BE2C (cell line): ENCODE results near the gene TRIM52.

ENCODE experiments used
- DNase-seq: peaks from one replicate; pipeline ENCODE4 v3.0.0-alpha.2; 2020
- H3K27me3 ChIP-seq: fragments of 250-450 bp; sonication (Bioruptor Pico); 2 replicates; pipeline ENCODE4 v1.5.1; 2020; ENCODE audit warnings: mild to moderate bottlenecking
- H3K36me3 ChIP-seq: fragments of 250-450 bp; sonication (Bioruptor Pico); 2 replicates; pipeline ENCODE4 v1.5.1; 2020; ENCODE audit warnings: mild to moderate bottlenecking
- H3K4me1 ChIP-seq: fragments of 250-450 bp; sonication (Bioruptor Pico); 2 replicates; pipeline ENCODE4 v1.5.1; 2020
- H3K4me3 ChIP-seq: 2 replicates; pipeline ENCODE4 v1.5.1; 2011; ENCODE audit warnings: low read depth, low read length
- H3K9me3 ChIP-seq: fragments of 250-450 bp; sonication (Bioruptor Pico); 2 replicates; pipeline ENCODE4 v1.5.1; 2020
- CTCF ChIP-seq: IDR thresholded peaks from 2 replicates; pipeline ENCODE4 v1.5.1; 2012; ENCODE audit warnings: mild to moderate bottlenecking, low read depth, low read length

TRIM52 gene

GRCh38 chr5:181223058-181223728 lies 37.8 kb downstream of the TRIM52 start, which contains the start of gene TRIM41:
Gene TRIM41 (plus strand): TSS chr5:181223281. CDS start chr5:181224000, 719 bp downstream.
- 0 out of 2 replicates have a peak, but pooled peaks have one; percentile 11 for TF ChIP-seq CTCF
- peak; percentile 100 for DNase-seq
- Histone ChIP-seq H3K4me3 (peak within 1 kb of the TSS; percentile 89), H3K9me3 (no peaks in the 10 kb centered on the region), H3K36me3 (no peaks in the 10 kb centered on the region), H3K27me3 (no peaks in the 10 kb centered on the region), H3K4me1 (no peaks in the 10 kb centered on the region)

GRCh38 chr5:181222630-181223057 lies 38.3 kb downstream of the TRIM52 start:
- H3K36me3 ChIP-seq = no peaks in the 10 kb centered on the region
- no peaks in the 10 kb centered on the region for H3K4me1 ChIP-seq
- no peaks in the 10 kb centered on the region for H3K27me3 ChIP-seq
- H3K4me3 ChIP-seq = peak overlapping the region; percentile 89
- H3K9me3 ChIP-seq = no peaks in the 10 kb centered on the region
- DNase-seq = peak; percentile 74
- no peak for TF ChIP-seq CTCF

GRCh38 chr5:181221792-181222629 lies 38.9 kb downstream of the TRIM52 start:
- Histone ChIP-seq H3K36me3 (no peaks in the 10 kb centered on the region), H3K4me3 (peak overlapping the region; percentile 89), H3K9me3 (no peaks in the 10 kb centered on the region), H3K27me3 (no peaks in the 10 kb centered on the region), H3K4me1 (no peaks in the 10 kb centered on the region)
- DNase-seq = peak; percentile 95
- no peak for TF ChIP-seq CTCF

GRCh38 chr5:181221105-181221791 lies 39.7 kb downstream of the TRIM52 start:
- peak; percentile 77 for DNase-seq
- H3K4me1 ChIP-seq = no peaks in the 10 kb centered on the region
- H3K9me3 ChIP-seq = no peaks in the 10 kb centered on the region
- no peak for TF ChIP-seq CTCF
- no peaks in the 10 kb centered on the region for H3K36me3 ChIP-seq
- H3K27me3 ChIP-seq = no peaks in the 10 kb centered on the region
- peak overlapping the region; percentile 38 for H3K4me3 ChIP-seq

GRCh38 chr5:181220178-181220515 lies 40.8 kb downstream of the TRIM52 start:
- H3K36me3 ChIP-seq = no peaks in the 10 kb centered on the region
- no peak for TF ChIP-seq CTCF
- no peaks in the 10 kb centered on the region for H3K27me3 ChIP-seq
- H3K9me3 ChIP-seq = no peaks in the 10 kb centered on the region
- H3K4me1 ChIP-seq = no peaks in the 10 kb centered on the region
- H3K4me3 ChIP-seq = no peak overlapping the region
- DNase-seq = no peak
